Cerebellar cortex (tissue), 1 donor: ENCODE data around the gene METAP1.
"Not testable (repeated sequence)": the region's sequence is repeated elsewhere in the genome, so short reads cannot be mapped to it uniquely, and the experiment has no call there.

Experiments used
- DNase-seq: peaks from one replicate; pipeline ENCODE4 v3.0.0-alpha.2; 2015; ENCODE audit warnings: low spot score

The METAP1 gene

DNA sequence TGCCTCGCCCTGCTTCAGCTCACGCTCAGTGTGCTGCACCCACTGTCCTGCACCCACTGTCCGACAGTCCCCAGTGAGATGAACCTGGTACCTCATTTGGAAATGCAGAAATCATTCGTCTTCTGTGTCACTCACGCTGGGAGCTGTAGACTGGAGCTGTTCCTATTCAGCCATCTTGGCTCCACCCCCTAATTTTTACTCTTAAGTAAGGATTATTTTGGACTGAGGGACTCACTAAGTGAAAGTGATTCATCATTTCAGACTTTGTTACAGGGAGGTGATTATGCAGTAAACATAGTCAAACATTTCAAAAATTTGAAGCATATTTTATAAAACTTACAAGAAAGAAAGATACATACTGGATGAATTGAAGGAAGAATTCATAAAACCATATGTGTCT is 104.3 kb downstream of the METAP1 start:
- DNase-seq, result not testable (repeated sequence)

DNA sequence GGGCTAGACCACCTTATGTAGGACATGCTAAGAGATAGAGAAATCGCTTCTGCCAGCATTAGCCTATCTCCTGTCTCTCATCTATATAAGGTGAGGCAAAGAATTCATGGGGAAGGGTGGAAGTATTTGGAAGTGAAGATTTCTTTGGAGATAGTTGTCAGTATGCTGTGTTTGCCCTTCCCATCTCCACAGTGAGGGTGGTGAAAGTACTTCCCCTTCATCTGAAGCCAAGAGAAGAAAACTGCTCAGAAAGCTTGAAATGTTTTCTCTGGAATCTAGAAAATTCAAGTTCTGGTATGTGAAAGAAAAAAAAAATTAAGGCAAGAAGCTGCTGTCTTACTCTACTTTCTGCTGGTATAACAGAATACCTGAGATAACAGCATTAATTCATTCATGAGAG is 105.4 kb downstream of the METAP1 start:
- DNase-seq, result no peak

DNA sequence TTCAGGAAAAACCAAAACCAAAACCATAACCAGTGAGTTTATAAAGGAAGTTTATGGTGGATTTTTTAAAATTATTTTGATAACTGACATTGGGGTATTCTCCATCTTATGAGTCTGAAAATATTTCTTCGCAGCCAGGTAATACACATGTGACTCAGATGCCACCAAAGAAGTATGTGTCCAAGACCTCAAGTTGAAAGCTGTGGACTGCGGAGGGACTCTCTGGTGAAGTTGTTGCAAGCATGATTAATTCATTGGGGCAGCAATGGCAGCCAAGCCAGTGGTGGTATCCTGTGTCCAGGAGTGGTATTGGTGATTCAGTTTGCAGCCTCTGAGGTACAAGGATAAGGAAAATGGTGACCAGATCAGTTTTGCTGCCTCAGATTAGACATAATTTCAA is 107.1 kb downstream of the METAP1 start:
- DNase-seq, result no peak

DNA sequence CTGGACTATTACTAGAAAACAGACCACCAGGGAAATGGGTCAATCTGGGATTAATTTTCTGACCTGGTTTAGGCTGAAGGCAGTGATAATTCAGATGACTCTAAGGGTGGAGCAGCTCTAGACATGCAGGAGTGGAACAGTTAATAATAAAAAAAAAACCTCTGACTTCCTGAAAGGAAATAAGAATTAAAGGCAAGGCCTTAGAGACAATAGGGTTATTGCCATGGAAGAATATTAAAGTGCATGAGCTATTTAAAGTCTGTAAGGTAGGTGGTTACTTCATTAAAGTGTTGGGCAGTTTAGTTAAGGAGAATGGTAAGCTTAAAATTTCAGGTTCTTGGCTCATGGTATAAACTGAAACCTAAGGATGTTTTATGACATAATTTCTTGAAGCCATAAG is 107.6 kb downstream of the METAP1 start:
- DNase-seq, result no peak

DNA sequence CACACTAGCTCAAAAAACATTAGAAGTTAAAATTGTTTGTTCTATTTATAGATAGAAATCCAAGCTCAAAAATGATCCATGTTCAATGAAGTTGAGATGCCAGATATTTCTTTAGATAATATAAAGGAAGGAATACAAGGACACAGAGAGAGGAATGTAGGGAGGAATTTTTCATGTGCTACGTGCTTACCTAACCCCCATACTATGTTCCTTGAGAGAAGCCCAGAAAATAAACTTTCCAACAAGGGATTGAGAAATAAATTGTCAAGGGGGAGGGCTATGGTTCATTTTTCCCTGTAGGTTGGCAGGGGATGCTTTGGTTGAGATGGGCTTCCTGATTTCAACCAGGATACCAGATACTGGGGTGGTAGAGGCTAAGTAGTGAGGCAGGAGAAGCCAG is 108.6 kb downstream of the METAP1 start:
- DNase-seq, result no peak

DNA sequence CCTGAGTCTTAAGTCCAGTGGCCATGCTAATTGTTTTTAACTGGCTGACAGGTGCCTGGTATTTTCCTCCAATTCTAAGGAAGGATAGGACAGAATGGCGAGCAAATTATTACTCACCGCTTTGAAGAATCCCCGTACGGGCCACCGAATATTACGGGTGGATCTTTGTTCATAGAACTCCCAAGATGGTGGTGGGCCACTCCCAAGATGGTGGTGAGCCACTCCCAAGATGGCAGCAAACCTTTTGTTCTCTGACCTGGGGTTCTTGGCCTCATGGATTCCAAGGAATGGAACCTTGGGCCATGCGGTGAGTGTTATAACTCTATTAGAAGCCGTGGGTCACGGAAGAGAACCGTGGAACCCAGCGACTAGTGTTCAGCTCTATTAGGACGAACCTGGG is 113.8 kb downstream of the METAP1 start:
- DNase-seq, result not testable (repeated sequence)
